ENCODE results near the gene C19orf47.

The C19orf47 gene

GRCh38 chr19:40365613-40366401 lies 17.6 kb upstream of the C19orf47 start:
- Histone ChIP-seq H3K27me3 (no peaks in the 10 kb centered on the region), H3K9me3 (no peaks in the 10 kb centered on the region), H3K36me3 (peaks cover 16% of the 10 kb centered on the region), H3K4me3 (ENCODE audit: low read depth, low read length) (peak overlapping the region; percentile 53), H3K4me1 (peaks cover 12% of the 10 kb centered on the region)
- TF ChIP-seq, protein P1, sequence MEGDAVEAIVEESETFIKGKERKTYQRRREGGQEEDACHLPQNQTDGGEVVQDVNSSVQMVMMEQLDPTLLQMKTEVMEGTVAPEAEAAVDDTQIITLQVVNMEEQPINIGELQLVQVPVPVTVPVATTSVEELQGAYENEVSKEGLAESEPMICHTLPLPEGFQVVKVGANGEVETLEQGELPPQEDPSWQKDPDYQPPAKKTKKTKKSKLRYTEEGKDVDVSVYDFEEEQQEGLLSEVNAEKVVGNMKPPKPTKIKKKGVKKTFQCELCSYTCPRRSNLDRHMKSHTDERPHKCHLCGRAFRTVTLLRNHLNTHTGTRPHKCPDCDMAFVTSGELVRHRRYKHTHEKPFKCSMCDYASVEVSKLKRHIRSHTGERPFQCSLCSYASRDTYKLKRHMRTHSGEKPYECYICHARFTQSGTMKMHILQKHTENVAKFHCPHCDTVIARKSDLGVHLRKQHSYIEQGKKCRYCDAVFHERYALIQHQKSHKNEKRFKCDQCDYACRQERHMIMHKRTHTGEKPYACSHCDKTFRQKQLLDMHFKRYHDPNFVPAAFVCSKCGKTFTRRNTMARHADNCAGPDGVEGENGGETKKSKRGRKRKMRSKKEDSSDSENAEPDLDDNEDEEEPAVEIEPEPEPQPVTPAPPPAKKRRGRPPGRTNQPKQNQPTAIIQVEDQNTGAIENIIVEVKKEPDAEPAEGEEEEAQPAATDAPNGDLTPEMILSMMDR (IDR thresholded peaks at IDR 0.05; ENCODE audit: low read depth, low read length) = no peak
- peak; percentile 91 for DNase-seq

DNA sequence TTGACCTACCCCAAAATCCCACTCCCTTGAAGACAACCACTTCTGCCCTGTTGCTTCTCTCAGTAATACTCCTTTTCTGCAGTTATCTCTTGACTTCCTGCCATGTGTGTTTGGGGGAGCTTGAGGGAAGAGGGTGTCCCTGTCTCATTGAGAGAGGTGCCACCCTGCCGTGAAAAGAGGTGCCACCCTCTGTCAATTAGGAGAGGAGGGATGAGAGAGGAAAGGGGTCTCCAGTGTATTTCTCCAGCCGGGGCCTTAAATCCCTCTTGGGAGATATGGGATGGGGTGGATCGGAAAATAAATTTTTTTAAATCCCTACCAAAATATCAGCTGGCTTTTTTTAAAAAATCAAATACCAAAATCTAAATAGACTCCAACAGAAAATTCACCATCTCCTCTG lies 16.8 kb upstream of the C19orf47 start:
- Histone ChIP-seq H3K4me1 (peaks cover 9% of the 10 kb centered on the region), H3K9me3 (no peaks in the 10 kb centered on the region), H3K36me3 (peaks cover 15% of the 10 kb centered on the region), H3K4me3 (ENCODE audit: low read depth, low read length) (peak overlapping the region; percentile 53), H3K27me3 (no peaks in the 10 kb centered on the region)
- TF ChIP-seq, protein P1 (IDR thresholded peaks at IDR 0.05; ENCODE audit: low read depth, low read length) = no peak
- DNase-seq = no peak

DNA sequence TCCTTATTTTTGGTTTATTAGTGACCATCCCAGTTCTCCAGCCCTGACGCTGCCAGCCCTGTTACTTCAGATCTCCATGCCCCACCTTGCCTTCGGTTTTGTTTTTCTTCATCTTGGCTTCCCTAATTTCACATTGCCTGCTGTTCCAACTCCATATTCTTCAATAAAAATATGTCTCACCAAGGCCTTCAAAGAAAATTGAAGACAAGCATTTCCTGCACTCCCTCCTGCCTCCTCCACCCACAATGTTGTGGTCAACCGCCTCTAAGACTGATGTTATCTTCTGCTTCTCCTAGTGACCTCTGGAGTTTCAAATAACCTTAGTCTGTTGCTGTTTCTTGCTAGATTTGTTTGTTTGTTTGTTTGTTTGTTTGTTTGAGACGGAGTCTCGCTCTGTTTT lies 14.9 kb upstream of the C19orf47 start:
- DNase-seq = no peak
- TF ChIP-seq, protein P1 (IDR thresholded peaks at IDR 0.05; ENCODE audit: low read depth, low read length) = no peak
- Histone ChIP-seq H3K9me3 (no peaks in the 10 kb centered on the region), H3K4me1 (peaks cover 9% of the 10 kb centered on the region), H3K36me3 (peaks cover 11% of the 10 kb centered on the region), H3K27me3 (no peaks in the 10 kb centered on the region), H3K4me3 (ENCODE audit: low read depth, low read length) (no peak overlapping the region)

GRCh38 chr19:40362160-40362559 lies 14.0 kb upstream of the C19orf47 start:
- no peak for DNase-seq

GRCh38 chr19:40360708-40361241 lies 12.6 kb upstream of the C19orf47 start:
- H3K4me1 ChIP-seq = no peaks in the 10 kb centered on the region
- H3K9me3 ChIP-seq = no peaks in the 10 kb centered on the region
- no peak for DNase-seq
- H3K4me3 ChIP-seq (ENCODE audit: low read depth, low read length) = no peak overlapping the region
- TF ChIP-seq, protein P1 (IDR thresholded peaks at IDR 0.05; ENCODE audit: low read depth, low read length) = no peak
- H3K36me3 ChIP-seq = no peaks in the 10 kb centered on the region
- no peaks in the 10 kb centered on the region for H3K27me3 ChIP-seq

More at GRCh38 chr19:40362160-40362559, 14.0 kb upstream of the C19orf47 start:
- H3K9me3 ChIP-seq = no peaks in the 10 kb centered on the region
- H3K27me3 ChIP-seq = no peaks in the 10 kb centered on the region
- H3K4me3 ChIP-seq (ENCODE audit: low read depth, low read length) = no peak overlapping the region
- H3K36me3 ChIP-seq = peaks cover 4% of the 10 kb centered on the region
- TF ChIP-seq, protein P1 (IDR thresholded peaks at IDR 0.05; ENCODE audit: low read depth, low read length) = no peak
- peaks cover 9% of the 10 kb centered on the region for H3K4me1 ChIP-seq

Measured in BE2C (cell line).